Brain pericyte (primary cell): Measurements from ENCODE around the gene PLD4.
"Not testable (repeated sequence)": the region's sequence is repeated elsewhere in the genome, so short reads cannot be mapped to it uniquely, and the experiment has no call there.

Source experiments
- DNase-seq: peaks from one replicate; pipeline ENCODE4 v3.0.0-alpha.2; 2012; ENCODE audit warnings: low read depth, low spot score

Gene PLD4

DNA sequence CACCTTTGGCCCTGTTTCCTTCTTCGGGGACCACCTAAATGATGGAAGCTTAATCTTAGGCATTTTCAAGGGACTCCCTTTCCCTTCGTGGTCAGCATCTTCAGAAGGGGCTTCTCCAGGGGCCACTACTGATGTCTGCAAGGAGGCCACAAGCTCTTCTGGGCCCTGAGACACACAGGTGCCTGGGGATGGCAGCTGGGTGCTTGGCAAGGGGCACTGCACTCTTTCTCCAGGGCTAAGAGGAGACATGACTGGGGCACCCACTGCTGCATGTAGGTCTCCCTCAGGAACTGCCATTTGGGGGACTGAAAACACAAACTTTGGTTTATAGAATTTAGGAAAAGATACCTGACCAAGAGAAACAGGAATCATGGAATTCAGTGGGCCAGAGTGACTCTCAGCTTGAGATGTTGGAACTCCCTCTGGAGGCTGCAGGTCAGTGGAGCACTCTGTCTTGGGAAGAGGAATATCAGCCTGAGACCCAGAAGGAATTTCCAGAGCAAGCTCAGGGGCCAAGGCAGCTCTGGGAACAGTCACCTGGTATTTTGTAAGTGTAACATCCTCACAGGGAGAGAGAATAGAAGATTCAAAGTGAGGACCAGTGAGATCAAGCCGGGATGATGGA is 16.0 kb downstream of the PLD4 start:
- no peak for DNase-seq

DNA sequence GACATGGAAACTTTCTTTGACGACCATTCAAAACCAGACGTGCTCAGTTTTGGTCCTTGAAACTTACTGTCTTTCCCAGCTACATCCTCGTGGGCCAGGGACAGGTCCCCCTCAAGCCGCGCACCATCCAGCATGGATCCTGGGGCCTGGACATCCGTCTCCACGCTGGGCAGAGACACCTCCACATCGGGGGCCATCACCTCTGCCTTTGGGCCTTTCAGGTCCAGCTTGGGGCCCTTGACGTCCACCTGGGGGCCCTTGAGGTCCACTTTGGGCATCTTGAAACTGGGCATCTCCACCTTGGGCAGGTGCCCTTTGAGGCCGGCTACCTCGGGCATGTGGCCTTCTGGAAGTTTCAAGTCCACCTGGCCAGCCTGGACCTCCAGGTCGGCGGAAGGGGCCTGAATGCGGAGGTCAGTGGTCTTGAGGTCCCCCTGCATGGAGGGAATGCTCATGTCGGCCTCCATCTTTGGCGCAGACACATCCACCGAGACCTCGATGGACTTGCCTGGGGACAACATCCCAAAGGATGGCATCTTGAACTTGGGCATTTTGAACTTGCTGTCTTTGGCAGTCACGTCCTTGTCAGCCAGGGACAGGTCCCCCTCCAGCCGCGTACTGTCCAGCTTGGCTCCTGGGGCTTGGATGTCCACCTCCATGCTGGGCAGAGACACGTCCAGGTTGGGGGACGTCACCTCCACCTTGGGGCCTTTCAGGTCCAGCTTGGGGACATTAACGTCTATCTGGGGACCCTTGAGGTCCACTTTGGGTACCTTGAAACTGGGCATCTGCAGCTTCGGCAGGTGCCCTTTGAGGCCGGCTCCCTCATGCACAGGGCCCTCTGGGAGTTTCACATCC is 17.1 kb downstream of the PLD4 start:
- DNase-seq: no peak

DNA sequence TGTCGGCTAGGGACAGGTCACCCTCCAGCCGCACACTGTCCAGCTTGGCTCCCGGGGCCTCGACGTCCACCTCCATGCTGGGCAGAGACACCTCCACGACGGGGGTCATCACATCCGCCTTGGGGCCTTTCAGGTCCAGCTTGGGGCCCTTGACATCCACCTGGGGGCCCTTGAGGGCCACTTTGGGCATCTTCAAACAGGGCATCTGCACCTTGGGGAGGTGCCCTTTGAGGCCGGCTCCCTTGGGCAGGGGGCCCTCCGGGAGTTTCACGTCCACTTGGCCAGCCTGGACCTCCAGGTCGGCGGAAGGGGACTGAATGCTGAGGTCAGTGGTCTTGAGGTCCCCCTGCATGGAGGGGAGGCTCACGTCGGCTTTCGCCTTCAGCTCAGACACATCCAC is 17.9 kb downstream of the PLD4 start:
- no peak for DNase-seq

DNA sequence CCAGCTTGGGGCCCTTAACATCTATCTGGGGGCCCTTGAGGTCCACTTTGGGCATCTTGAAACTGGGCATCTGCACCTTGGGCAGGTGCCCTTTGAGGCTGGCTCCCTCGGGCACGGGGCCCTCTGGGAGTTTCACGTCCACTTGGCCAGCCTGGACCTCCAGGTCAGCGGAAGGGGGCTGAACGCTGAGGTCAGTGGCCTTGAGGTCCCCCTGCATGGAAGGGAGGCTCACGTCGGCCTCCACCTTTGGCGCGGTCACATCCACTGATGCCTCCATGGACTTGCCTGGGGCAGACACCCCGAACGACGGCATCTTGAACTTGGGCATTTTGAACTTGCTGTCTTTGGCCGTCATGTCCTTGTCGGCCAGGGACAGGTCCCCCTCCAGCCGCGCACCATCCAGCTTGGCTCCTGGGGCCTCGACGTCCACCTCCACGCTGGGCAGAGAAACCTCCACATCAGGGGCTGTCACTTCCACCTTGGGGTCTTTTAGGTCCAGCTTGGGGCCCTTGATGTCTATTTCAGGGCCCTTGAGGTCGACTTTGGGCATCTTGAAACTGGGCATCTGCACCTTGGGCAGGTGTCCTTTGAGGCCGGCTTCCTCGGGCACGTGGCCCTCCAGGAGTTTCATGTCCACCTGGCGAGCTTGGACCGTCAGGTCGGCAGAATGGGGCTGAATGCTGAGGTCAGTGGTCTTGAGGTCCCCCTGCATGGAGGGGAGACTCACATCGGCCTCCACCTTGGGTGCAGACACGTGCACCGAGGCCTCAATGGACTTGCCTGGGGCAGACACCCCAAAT is 18.7 kb downstream of the PLD4 start:
- not testable (repeated sequence) for DNase-seq

DNA sequence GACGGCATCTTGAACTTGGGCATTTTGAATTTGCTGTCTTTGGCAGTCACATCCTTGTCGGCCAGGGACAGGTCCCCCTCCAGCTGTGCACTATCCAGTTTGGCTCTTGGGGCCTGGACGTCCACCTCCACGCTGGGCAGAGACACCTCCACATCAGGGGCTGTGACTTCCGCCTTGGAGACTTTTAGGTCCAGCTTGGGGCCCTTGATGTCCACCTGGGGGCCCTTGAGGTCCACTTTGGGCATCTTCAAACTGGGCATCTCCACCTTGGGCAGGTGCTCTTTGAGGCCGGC is 19.3 kb downstream of the PLD4 start:
- not testable (repeated sequence) for DNase-seq

DNA sequence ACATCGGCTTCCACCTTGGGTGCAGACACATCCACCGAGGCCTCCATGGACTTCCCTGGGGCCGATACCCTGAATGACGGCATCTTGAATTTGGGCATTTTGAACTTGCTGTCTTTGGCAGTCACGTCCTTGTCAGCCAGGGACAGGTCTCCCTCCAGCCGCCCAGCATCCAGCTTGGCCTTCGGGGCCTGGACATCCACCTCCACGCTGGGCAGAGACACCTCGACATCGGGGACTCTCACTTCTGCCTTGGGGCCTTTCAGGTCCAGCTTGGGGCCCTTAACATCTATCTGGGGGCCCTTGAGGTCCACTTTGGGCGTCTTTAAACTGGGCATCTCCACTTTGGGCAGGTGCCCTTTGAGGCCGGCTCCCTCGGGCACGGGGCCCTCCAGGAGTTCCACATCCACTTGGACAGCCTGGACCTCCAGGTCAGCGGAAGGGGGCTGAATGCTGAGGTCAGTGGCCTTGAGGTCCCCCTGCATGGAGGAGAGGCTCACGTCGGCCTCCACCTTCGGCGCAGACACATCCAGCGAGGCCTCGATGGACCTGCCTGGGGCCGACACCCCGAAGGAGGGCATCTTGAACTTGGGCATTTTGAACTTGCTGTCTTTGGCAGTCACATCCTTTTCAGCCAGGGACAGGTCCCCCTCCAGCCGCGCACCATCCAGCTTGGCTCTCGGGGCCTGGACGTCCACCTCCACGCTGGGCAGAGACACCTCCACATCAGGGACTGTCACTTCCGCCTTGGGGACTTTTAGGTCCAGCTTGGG is 19.9 kb downstream of the PLD4 start:
- DNase-seq: not testable (repeated sequence)

DNA sequence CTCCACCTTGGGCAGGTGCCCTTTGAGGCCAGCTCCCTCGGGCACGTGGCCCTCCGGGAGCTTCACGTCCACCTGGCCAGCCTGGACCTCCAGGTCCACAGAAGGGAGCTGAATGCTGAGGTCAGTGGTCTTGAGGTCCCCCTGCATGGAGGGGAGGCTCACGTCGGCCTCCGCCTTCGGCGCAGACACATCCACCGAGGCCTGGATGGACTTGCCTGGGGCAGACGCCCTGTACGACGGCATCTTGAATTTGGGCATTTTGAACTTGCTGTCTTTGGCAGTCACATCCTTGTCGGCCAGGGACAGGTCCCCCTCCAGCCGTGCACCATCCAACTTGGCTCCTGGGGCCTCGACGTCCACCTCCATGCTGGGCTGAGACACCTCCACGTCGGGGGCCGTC is 20.6 kb downstream of the PLD4 start:
- not testable (repeated sequence) for DNase-seq

DNA sequence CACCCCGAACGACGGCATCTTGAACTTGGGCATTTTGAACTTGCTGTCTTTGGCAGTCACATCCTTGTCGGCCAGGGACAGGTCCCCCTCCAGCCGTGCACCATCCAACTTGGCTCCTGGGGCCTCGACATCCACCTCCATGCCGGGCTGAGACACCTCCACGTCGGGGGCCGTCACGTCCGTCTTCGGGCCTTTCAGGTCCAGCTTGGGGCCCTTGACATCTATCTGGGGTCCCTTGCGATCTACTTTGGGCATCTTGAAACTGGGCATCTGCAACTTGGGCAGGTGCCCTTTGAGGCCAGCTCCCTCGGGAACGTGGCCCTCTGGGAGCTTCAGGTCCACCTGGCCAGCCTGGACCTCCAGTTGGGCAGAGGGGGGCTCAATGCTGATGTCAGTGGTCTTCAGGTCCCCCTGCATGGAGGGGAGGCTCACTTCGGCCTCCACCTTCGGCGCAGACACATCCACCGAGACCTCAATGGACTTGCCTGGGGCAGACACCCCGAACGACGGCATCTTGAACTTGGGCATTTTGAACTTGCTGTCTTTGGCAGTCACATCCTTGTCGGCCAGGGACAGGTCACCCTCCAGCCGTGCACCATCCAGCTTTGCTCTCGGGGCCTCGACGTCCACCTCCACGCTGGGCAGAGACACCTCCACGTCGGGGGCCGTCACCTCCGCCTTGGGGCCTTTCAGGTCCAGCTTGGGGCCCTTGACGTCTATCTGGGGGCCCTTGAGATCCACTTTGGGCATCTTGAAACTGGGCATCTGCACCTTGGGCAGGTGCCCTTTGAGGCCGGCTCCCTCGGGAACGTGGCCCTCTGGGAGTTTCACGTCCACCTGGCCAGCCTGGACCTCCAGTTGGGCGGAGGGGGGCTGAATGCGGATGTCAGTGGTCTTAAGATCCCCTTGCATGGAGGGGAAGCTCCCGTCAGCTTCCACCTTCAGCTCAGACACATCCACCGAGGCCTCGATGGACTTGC is 21.6 kb downstream of the PLD4 start:
- DNase-seq: not testable (repeated sequence)

DNA sequence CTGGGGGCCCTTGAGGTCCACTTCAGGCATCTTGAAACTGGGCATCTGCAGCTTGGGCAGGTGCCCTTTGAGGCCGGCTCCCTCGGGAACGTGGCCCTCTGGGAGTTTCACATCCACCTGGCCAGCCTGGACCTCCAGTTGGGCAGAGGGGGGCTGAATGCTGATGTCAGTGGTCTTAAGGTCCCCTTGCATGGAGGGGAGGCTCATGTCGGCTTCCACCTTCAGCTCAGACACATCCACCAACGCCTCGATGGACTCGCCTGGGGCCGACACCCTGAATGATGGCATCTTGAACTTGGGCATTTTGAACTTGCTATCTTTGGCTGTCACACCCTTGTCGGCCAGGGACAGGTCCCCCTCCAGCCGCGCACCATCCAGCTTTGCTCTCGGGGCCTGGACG is 22.5 kb downstream of the PLD4 start:
- DNase-seq: not testable (repeated sequence)

DNA sequence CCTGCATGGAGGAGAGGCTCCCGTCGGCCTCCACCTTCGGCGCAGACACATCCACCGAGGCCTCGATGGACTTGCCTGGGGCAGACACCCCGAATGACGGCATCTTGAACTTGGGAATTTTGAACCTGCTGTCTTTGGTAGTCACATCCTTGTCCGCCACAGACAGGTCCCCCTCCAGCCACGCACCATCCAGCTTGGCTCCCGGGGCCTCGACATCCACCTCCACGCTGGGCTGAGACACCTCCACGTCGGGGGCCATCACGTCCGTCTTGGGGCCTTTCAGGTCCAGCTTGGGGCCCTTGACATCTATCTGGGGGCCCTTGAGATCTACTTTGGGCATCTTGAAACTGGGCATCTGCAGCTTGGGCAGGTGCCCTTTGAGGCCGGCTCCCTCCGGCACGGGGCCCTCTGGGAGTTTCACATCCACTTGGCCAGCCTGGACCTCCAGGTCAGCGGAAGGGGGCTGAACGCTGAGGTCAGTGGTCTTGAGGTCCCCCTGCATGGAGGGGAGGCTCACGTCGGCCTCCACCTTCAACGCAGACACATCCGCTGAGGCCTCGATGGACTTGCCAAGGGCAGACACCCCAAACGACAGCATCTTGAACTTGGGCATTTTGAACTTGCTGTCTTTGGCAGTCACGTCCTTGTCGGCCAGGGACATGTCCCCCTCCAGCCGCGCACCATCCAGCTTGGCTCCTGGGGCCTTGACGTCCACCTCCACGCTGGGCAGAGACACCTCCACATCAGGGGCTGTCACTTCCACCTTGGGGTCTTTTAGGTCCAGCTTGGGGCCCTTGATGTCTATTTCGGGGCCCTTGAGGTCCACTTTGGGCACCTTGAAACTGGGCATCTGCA is 23.4 kb downstream of the PLD4 start:
- not testable (repeated sequence) for DNase-seq

DNA sequence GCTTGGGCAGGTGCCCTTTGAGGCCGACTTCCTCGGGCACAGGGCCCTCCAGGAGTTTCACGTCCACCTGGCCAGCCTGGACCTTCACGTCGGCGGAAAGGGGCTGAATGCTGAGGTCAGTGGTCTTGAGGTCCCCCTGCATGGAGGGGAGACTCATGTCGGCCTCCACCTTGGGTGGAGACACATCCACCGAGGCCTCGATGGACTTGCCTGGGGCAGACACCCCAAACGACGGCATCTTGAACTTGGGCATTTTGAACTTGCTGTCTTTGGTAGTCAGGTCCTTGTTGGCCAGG is 24.0 kb downstream of the PLD4 start:
- no peak for DNase-seq

DNA sequence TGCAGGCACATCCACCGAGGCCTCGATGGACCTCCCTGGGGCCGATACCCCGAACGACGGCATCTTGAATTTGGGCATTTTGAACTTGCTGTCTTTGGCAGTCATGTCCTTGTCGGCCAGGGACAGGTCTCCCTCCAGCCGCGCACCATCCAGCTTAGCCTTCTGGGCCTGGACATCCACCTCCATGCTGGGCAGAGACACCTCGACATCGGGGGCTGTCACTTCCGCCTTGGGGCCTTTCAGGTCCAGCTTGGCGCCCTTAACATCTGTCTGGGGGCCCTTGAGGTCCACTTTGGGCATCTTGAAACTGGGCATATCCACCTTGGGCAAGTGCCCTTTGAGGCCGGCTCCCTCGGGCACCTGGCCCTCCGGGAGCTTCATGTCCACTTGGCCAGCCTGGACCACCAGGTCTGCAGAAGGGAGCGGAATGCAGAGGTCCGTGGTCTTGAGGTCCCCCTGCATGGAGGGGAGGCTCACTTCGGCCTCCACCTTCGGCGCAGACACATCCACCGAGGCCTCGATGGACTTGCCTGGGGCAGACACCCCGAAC is 24.8 kb downstream of the PLD4 start:
- not testable (repeated sequence) for DNase-seq

DNA sequence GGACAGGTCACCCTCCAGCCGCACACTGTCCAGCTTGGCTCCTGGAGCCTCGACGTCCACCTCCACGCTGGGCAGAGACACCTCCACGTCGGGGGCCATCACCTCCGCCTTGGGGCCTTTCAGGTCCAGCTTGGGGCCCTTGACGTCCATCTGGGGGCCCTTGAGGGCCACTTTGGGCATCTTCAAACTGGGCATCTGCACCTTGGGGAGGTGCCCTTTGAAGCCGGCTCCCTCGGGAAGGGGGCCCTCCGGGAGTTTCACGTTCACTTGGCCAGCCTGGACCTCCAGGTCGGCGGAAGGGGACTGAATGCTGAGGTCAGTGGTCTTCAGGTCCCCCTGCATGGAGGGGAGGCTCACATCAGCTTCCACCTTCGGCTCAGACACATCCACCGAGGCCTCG is 25.3 kb downstream of the PLD4 start:
- DNase-seq: no peak

DNA sequence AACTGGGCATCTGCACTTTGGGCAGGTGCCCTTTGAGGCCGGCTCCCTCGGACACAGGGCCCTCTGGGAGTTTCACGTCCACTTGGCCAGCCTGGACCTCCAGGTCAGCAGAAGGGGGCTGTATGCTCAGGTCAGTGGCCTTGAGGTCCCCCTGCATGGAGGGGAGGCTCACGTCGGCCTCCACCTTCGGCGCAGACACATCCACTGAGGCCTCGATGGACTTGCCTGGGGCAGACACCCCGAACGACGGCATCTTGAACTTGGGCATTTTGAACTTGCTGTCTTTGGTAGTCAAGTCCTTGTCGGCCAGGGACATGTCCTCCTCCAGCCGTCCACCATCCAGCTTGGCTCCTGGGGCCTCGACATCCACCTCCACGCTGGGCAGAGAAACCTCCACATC is 26.0 kb downstream of the PLD4 start:
- DNase-seq: not testable (repeated sequence)

DNA sequence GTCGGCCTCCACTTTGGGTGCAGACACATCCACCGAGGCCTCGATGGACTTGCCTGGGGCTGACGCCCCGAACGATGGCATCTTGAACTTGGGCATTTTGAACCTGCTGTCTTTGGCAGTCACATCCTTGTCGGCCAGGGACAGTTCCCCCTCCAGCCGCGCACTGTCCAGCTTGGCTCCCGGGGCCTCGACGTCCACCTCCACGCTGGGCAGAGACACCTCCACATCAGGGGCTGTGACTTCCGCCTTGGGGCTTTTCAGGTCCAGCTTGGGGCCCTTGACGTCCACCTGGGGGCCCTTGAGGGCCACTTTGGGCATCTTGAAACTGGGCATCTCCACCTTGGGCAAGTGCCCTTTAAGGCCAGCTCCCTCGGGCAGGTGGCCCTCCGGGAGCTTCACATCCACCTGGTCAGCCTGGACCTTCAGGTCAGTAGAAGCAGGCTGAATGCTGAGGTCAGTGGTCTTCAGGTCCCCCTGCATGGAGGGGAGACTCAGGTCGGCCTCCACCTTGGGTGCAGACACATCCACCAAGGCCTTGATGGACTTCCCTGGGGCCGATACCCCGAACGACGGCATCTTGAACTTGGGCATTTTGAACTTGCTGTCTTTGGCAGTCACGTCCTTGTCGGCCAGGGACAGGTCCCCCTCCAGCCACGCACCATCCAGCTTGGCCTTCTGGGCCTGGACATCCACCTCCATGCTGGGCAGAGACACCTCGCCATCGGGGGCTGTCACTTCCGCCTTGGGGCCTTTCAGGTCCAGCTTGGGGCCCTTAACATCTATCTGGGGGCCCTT is 27.4 kb downstream of the PLD4 start:
- not testable (repeated sequence) for DNase-seq

DNA sequence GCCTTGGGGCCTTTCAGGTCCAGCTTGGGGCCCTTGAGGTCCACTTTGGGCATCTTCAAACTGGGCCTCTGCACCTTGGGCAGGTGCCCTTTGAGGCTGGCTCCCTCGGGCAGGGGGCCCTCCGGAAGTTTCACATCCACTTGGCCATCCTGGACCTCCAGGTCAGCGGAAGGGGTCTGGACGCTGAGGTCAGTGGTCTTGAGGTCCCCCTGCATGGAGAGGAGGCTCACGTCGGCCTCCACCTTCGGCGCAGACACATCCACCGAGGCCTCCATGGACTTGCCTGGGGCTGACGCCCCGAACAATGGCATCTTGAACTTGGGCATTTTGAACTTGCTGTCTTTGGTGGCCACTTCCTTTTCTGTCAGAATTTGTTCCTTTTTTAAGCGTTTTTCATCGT is 28.4 kb downstream of the PLD4 start:
- DNase-seq: no peak

DNA sequence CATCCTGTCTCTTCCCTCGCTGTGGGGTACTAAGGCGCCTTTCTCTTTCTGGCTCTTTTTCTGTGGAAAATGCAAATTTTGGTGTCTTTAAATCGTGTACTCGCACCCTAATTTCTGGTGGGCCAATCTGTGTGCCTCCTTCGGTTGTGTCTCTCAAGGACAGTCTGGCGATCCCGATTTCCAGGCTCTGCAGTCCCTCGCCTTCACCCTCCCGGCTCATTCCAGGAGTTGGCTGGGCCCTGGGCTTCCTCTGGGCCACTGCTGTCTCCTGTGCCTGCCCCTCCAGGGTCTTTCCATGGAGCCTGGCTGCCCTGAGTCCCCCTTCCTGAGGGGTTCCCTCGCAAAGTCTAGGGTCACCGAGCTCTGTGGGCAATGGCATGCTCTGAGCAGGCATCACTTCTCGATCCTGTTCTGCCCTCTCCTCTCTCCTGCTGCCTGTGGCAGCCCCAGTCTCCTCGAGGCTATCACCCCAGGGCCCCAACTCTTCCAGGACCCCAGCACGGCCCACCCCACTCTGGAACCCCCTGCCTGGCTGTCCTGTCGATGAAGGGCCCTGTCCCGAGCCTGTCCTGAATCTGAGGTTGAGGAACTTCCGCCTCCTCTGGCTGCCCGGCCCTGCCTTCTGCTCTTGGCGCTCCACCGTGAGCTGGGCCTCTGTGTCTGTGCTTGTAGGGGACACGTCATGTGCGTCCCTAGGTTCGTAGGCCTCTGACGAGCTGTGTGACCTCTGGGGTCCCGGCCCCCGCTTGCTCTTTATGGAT is 29.4 kb downstream of the PLD4 start:
- no peak for DNase-seq
